Thoracic aorta (tissue), 2 donors: Measurements from ENCODE around the gene CFAP97D1. TPM values are rescaled to one million over a fixed set of nuclear protein-coding genes. Genes with fewer than 3 reads are reported as not detected.

Experiments used
- ATAC-seq: fragments of 150-250 bp; one replicate; pipeline ENCODE4 v1.8.0; 2017; ENCODE audit warnings: low read depth; ENCODE audit not compliant: insufficient number of reproducible peaks, low FRiP score
- DNase-seq: peaks from one replicate; pipeline ENCODE4 v3.0.0-alpha.2; 2020; ENCODE audit warnings: low spot score
- H3K27ac ChIP-seq, 2 donors: fragments of 200-600 bp; sonication (generic); 1 replicate in 1 of 2; 2 replicates in 1 of 2; pipeline ENCODE4 v1.5.1; 2016; ENCODE audit warnings: mild to moderate bottlenecking in 2 of 2, moderate library complexity in 2 of 2
- H3K27me3 ChIP-seq: fragments of 200-600 bp; sonication (generic); replicated peaks from 2 replicates; pipeline ENCODE4 v1.6.0; 2016; ENCODE audit warnings: mild to moderate bottlenecking; ENCODE audit not compliant: insufficient read depth
- H3K36me3 ChIP-seq: fragments of 200-600 bp; sonication (generic); one replicate; pipeline ENCODE4 v1.5.1; 2016
- H3K4me1 ChIP-seq, 2 donors: fragments of 200-600 bp; sonication (generic); 1 replicate in 1 of 2; 2 replicates in 1 of 2; pipeline versions ENCODE4 v1.5.1 to v1.6.0; 2016; ENCODE audit warnings: low read depth in 2 of 2, mild to moderate bottlenecking in 1 of 2; ENCODE audit not compliant: control insufficient read depth in 1 of 2
- H3K4me3 ChIP-seq: fragments of 200-600 bp; sonication (generic); 2 replicates; pipeline ENCODE4 v1.5.1; 2016; ENCODE audit warnings: mild to moderate bottlenecking
- H3K9me3 ChIP-seq: fragments of 200-600 bp; sonication (generic); 2 replicates; pipeline ENCODE4 v1.5.1; 2016
- CTCF ChIP-seq: fragments of 200-600 bp; sonication (generic); IDR thresholded peaks from one replicate; pipeline ENCODE4 v1.5.1; 2019; ENCODE audit warnings: antibody characterized with exemption
- total RNA-seq, 2 donors: library from RNA; depleted of rRNA; stranded (reverse); fragments of >200 nt; gene quantifications; one replicate each; pipeline versions ENCODE4 v1.1.0 to v1.2.3, GENCODE V29; 2016

Gene CFAP97D1
- total RNA-seq, 2 donors from 2014 or later, result not detected

DNA sequence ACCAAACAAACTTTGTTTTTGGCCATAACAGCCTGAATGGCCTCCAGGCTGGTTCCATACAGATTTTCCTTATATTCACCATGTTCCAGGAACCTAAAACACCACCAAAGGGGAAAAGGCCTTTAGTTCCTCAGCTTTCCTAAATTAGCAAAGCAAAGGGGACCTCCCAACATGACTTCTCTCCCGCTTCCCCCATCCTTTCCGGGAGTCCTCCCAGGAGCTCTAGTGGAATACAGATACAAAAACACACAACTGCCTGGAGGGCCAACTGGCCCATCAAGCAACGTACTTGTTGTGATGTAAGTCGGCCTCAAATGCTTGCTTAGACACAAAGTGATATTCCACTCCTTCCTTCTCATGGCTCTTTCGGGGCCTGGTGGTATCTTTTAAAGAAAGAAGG lies 30.6 kb downstream of the CFAP97D1 start:
- ATAC-seq (no peak), DNase-seq (no peak)
- peaks cover 29% of the 10 kb centered on the region for H3K36me3 ChIP-seq

GRCh38 chr17:43812396-43813265 lies 32.4 kb downstream of the CFAP97D1 start:
- Histone ChIP-seq H3K36me3 (peaks cover 29% of the 10 kb centered on the region), H3K4me3 (no peak overlapping the region), H3K27ac (no peak overlapping the region), H3K9me3 (no peaks in the 10 kb centered on the region), H3K4me1 (peaks cover 0 to 5% of the 10 kb centered on the region in 2 donors), H3K27me3 (no peaks in the 10 kb centered on the region)
- DNase-seq, result no peak
- no peak for TF ChIP-seq CTCF
- no peak for ATAC-seq

More for the DNA sequence above, 30.6 kb downstream of the CFAP97D1 start:
- Histone ChIP-seq H3K27ac (no peak overlapping the region), H3K4me1 (peaks cover 0 to 5% of the 10 kb centered on the region in 2 donors), H3K27me3 (no peaks in the 10 kb centered on the region), H3K9me3 (no peaks in the 10 kb centered on the region), H3K4me3 (no peak overlapping the region)
- TF ChIP-seq CTCF, result no peak

DNA sequence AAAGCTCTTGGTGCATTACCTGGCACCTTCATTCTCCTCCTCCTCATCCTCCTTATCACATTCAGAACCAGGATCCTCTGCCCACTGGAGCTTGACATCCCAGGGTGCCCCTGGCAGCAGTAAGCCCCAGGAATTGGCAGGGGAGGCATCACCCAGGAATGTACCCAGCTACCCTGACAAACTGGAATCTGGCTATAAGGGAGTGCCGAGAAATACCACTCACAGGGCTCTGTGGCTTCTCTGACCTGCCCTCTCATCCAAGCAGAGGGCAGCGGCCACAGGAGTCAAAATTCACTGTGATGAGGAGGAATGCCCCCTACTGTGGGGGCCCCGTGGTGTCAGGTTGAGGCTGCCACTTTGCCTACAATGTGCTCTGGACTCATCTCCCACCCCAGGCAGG lies 33.2 kb downstream of the CFAP97D1 start:
- DNase-seq (no peak), ATAC-seq (no peak)
- H3K4me1 ChIP-seq, result peaks cover 0 to 5% of the 10 kb centered on the region in 2 donors
- no peak overlapping the region for H3K27ac ChIP-seq
- no peak for TF ChIP-seq CTCF
- H3K4me3 ChIP-seq, result no peak overlapping the region
- H3K36me3 ChIP-seq, result peaks cover 31% of the 10 kb centered on the region
- no peaks in the 10 kb centered on the region for H3K27me3 ChIP-seq
- H3K9me3 ChIP-seq, result no peaks in the 10 kb centered on the region

- Histone ChIP-seq H3K27me3 (no peaks in the 10 kb centered on the region), H3K4me1 (peaks cover 0 to 5% of the 10 kb centered on the region in 2 donors), H3K36me3 (peaks cover 27% of the 10 kb centered on the region), H3K4me3 (no peak overlapping the region), H3K9me3 (no peaks in the 10 kb centered on the region), H3K27ac (no peak overlapping the region)
- DNase-seq (no peak), ATAC-seq (no peak)
- no peak for TF ChIP-seq CTCF
Measured at GRCh38 chr17:43814026-43814425, 33.8 kb downstream of the CFAP97D1 start.

DNA sequence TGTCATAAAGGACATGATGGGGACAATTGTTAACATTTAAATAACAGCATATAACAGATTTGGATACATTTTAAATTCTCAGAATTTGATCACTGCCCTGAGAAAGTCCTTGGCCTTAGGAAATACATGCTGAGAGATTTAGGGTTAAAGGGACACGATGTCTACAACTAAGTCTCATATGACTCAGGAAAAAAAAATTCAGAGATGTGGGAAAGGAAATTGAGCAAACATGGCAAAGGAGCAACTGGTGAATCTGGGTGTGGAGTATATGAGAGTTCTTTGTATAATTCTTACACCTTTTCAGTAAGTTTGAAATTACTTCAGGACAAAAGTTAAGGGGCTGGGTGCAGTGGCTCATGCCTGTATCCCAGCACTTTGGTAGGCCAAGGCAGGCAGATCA lies 34.5 kb downstream of the CFAP97D1 start:
- Histone ChIP-seq H3K36me3 (peaks cover 23% of the 10 kb centered on the region), H3K27ac (no peak overlapping the region), H3K9me3 (no peaks in the 10 kb centered on the region), H3K27me3 (no peaks in the 10 kb centered on the region), H3K4me1 (peaks cover 0 to 5% of the 10 kb centered on the region in 2 donors), H3K4me3 (no peak overlapping the region)
- DNase-seq, result no peak
- ATAC-seq, result no peak
- TF ChIP-seq CTCF, result no peak
